Measurements from ENCODE around the gene ST3GAL5. TPM values are rescaled to one million over a fixed set of nuclear protein-coding genes. Genes with fewer than 3 reads are reported as not detected.

Gene ST3GAL5
- total RNA-seq, 1 donor from 2014 or later = 44.4 TPM

DNA sequence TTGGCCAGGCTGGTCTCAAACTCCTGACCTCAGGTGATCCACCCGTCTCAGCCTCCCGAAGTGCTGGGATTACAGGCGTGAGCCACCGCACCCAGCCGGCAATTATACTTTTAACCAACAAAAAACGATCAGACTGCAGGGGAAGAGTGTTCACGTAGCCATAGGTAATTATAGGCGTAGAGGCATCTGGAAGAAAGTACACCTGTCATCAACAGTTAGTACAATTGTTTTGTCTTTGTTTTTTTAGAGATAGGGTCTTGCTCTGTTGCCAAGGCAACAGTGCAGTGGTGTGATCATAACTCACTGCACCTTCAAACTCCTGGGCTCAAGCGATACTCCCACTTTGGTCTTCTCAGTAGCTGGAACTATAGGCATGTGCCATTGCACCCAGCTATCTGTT lies 20.0 kb downstream of the ST3GAL5 start:
- DNase-seq (ENCODE audit: low spot score in 2 of 2) (no peak), FAIRE-seq (no peak)

DNA sequence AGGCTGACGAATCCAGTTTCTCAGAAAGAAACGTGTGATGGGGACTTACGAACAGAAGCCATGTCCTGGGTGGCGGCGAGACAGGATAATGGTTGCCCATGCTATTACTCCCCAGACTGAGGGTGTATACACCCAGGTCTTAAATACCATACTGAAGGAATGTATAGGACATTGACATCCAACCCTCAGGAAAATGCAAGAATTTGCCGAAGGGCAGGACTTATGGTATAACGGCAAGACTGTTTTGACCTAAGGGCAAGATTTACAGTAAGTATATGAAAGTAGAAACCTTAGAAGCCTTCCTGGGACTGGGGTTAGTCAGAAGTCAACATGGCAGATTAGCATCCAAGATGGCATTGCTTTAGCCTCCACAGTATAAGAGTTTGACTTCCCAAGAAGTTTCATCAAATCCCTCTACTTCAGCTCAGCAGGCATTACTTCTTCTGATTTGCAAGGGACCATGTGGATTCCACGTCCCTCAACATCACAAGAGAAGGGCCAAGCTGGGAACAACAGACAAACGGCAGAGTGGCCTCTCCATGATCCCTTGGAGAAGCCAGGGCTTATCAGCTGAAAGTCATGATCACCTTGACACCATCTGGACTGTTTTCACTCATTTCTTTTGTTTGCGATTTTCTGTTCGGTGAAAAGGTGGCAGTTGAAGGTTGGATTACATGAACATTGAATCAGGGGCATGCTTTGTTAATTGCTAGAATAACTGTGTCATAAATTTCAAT lies 21.1 kb downstream of the ST3GAL5 start:
- FAIRE-seq = no peak
- no peak for DNase-seq (ENCODE audit: low spot score in 2 of 2)

DNA sequence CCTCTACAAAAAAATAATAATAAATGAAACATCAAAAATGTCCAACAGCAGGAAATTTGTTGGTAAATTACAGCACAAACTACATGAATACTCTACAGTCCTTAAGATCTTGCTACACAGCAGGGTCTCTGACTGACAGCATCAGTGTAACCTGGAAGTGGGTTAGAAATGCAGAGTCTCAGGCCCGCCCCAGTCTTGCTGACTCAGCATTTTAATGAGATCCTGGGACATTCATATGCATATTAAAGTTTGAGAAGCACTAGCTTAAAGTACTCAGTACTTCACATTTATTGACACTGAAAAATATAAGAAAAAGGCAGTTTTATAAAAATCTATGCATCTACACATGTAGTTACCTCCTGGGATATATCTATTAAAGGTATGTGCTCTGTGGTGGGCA lies 21.7 kb downstream of the ST3GAL5 start:
- FAIRE-seq (no peak), DNase-seq (ENCODE audit: low spot score in 2 of 2) (no peak)

DNA sequence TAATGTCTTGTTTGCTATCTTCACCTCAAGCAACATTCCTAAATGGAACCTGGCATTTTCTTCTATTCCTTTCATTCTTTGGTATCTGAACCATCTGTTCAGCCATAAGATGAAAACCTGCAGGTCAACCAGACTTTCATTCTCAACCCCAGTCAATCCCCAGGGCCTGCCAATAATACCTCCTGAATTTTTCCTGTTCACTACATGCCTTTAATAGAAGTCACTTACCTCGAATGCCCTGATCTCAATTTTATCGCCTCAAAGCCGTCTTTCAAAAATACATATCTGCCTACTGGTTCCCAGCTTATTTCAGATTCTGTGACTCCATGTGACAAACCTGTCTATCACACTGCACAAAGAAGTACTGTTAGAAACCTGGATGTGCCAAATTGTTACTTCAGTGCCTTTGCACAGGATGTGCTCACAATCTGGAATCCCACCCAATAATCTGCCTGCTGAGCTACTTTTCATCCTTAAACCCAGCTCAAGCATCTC lies 22.6 kb downstream of the ST3GAL5 start:
- DNase-seq (ENCODE audit: low spot score in 2 of 2) (no peak), FAIRE-seq (no peak)

DNA sequence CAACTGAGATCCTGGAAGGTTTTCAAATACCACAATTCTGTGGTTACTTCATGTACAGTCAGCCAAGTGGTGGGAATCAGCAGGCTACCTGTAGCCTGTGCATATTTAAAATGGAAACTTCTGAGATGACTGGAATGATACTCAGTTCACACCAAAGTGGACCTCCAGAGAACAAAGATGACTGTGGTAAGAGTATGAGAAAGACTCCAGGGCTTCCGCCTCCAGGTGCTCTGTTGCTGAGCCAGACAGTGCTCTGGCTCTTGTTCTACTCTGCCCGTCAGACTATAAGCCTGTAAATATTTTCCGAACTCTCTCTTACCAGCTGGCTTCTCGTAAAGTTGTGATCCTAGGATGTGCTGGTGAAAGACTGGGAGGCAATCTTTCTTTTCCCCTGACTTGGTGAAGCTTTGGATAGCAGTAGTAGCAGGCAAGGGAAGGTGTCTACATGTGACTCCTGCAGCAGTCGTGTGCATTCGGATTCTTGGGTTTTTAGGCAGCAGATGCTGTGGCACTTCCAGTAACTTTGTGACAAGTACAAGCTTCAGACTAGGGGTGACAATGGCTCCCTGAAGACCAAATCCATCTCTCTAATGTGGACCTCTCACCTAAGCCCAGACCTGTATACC lies 23.1 kb downstream of the ST3GAL5 start:
- DNase-seq (ENCODE audit: low spot score in 2 of 2) (no peak), FAIRE-seq (no peak)

DNA sequence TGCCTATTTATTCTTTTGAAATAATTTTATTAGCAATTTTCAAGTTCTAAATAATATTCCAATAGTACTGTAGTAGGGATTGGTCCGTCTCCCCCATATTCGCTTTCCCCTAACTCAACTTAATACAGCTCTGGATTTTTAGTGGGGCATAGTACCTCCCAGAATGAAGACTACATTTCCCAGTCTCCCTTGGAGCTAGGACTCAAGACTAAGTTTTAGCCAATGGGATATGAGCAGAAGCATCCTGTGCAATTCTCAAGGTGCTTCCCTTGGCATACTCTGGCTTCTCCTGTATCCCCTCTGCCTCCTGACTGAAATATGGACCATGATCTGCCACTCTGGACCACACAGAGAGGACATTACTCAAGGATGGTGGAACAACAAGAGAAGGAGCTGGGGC lies 24.1 kb downstream of the ST3GAL5 start:
- FAIRE-seq (no peak), DNase-seq (ENCODE audit: low spot score in 2 of 2) (no peak)

DNA sequence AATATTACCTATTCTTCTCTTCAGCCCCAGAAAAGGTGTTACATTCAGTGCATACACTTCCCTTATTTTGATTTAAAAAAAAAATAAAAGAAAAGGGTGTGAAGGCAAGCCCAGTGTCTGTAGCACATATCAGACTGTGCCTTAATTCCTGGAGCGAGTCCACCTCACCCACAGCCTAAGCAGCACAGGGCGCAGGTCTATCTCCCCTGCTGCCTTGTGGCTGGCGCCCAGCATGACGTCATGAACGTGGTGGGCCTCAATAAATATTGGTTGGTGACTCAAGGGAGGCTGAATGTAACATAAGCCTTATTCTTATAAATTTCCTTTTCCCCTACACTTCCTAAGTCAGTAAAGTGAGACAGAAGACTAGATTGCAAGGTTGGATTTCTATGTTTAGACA lies 26.4 kb downstream of the ST3GAL5 start:
- no peak for FAIRE-seq
- no peak for DNase-seq (ENCODE audit: low spot score in 2 of 2)

DNA sequence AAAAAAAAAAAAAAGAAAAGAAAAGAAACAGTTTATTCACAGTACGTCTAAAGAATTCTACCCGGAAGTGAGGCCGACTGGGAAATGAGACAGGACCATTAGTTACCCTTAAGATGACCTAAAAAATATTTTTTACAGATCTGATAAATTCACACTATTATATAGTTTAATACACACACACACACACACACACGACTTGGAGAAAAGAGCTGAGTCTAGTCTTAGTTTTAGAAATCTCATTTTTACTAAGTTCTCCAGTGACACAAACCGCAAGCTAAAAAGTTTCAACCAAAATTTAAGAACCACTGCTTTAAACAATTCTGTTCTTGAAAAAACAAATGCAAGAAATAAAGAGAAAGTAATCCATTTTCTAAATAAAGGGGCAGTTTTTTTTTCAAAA lies 27.1 kb downstream of the ST3GAL5 start:
- FAIRE-seq (peak; percentile 48), DNase-seq (ENCODE audit: low spot score in 2 of 2) (no peak)

DNA sequence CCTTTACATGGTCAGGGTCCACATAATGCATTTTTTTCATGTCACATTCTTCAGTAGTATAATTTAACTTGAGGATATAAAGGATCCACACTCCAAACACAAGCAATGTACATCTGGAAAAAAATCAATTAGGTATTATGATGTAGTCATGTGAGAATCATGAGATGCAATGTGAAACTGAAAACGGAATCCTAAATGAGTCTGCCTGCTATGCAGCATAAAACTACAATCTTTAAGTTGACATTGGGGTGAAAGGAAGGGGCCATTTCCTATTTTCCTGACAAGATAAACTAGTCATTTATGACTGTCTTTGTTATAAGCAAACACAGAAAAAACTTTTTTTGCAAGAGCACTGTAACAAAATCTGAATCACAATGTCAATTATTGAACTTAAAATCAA lies 27.6 kb downstream of the ST3GAL5 start:
- no peak for FAIRE-seq

DNA sequence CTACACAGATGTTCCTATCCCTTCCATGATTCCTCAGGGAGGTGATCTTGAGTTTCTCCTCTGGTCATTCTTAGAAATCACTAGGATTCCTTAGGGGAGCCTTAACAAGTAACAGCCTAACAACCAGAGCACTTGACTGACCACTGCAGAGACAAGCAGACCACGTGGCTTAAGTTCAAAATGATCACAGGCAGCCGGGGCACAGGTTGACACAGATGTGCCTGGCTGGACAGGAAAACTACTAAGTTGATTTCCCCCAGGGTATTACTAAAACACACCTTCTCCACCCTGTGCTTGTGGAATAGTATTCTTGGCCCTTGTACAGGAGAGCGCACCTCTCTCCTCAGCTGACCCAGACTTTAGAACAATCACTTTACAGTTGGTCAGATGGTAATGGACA lies 29.9 kb downstream of the ST3GAL5 start:
- FAIRE-seq (no peak), DNase-seq (ENCODE audit: low spot score in 2 of 2) (no peak)

More for the DNA sequence above, 27.6 kb downstream of the ST3GAL5 start:
- DNase-seq (ENCODE audit: low spot score in 2 of 2) = no peak

DNA sequence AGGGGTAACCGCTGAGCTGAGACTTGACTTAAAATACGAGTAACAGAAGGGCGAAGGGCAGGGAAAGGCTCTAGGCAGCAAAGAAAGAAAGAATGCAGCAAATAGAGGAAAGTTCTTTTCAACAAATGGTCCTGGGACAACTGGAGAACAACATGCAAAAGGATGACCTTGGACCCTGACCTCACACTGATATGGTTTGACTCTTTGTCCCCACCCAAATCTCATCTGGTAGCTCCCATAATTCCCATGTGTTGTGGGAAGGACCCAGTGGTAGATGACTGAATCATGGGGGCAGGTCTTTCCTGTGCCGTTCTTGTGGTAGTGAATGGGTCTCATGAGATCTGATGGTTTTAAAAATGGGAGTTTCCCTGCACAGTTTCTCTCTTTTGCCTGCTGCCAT lies 33.9 kb downstream of the ST3GAL5 start:
- FAIRE-seq = no peak
- no peak for DNase-seq (ENCODE audit: low spot score in 2 of 2)

DNA sequence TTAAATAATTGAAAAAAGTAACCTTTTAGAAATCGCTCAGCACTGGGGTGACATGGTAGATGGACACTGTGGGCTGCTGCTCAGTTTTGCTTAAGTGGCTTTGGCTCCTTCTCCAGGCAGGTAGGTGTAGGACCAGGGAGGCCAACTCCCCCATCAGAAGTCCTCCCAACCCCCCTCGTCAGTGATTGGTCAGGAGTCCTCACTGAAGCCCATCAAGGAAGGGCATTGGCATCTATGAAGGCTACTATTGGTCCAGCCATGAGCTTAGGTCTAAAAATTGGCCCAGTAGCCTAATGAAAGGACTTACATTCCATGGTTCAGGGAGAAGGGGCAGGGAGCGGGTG lies 34.7 kb downstream of the ST3GAL5 start:
- DNase-seq (ENCODE audit: low spot score in 2 of 2) (no peak), FAIRE-seq (no peak)

DNA sequence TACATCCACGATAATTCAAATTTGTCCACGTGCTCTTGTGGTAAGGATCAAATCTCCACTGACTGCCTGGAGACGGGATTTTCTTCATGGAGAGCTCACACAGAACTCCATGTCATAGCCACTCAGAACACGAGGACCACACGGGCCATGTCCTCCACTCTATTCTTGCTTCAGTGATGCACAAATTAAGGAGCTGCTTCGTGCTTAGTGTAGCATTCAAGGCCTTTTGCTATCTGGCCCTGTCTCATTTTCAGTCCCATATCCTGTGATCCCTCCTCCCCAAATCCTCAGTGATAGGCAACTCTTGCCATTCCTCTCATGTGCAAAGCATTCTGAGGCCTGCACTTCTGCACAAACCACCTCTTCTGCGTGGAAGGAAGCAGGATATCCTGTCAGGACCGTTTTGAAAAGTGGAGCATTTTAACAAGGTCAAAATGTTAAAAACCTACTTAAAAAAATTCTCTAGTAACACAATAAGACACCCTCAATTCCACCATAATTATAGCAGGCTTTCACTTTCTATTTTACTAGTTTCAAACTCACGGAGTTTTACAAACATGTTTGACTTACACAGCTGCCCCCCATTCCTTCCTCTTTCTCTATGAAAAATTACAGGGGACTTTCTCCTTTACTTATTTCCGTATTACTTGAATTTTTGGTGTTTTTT lies 35.2 kb downstream of the ST3GAL5 start:
- no peak for FAIRE-seq
- DNase-seq (ENCODE audit: low spot score in 2 of 2) = no peak

DNA sequence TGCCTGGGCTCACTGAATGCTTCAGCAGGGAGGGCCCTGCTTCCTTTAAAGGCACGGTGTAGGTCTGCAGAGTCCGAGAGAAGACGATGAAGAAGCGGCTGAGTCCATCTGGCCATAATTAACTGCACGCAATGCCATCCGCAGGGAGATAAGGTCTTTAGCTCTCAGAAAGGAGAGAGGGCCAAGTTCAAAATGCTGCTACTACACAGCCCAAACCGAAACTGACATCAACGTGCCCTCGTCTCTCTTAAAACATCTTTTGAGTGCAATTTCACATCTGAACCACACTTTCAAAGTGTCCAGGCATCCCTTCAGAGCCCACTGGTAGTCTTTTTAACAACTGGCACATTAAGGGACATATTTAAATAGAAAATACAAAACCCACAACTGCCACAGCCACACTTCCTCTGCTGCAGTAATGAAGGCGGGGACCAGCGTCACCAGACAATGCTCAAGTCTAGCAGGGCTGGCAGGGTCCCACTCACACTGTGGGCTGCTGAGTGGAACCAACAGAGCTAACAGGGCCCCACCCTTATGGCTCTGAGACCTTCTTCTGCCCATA lies 35.8 kb downstream of the ST3GAL5 start:
- DNase-seq (ENCODE audit: low spot score in 2 of 2) = no peak
- FAIRE-seq = no peak

DNA sequence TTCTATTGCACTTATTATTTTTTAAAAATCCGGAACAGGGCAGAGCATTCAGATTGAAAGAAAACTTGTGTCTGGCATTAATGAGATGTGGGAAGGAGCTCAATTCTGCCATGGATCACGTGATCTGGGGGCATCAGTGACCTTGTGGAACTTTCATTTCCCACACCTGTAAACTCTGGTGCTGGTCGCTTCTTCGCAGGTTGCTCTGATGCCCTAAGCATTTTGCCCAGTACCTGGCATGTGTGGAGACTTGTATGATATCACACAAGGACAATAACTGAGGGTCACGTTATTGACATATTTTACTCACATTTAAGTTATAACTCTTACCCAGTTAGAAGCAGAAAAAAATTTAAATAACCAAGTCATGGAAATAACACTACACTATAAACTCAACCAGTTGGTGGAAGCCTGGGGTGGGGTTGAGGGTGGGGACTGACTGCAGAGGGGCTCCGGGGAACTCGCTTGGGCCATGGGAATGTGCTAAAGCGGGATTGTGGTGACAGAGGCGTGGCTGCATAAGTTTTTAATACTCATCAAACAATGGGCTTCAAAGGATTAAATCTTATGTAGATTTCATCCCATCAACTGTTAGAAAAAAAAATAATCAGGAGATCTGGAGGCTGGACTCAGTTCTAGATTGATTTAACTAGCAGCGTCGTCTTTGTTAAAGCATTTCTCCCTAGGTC lies 36.5 kb downstream of the ST3GAL5 start:
- DNase-seq (ENCODE audit: low spot score in 2 of 2) (no peak), FAIRE-seq (no peak)

DNA sequence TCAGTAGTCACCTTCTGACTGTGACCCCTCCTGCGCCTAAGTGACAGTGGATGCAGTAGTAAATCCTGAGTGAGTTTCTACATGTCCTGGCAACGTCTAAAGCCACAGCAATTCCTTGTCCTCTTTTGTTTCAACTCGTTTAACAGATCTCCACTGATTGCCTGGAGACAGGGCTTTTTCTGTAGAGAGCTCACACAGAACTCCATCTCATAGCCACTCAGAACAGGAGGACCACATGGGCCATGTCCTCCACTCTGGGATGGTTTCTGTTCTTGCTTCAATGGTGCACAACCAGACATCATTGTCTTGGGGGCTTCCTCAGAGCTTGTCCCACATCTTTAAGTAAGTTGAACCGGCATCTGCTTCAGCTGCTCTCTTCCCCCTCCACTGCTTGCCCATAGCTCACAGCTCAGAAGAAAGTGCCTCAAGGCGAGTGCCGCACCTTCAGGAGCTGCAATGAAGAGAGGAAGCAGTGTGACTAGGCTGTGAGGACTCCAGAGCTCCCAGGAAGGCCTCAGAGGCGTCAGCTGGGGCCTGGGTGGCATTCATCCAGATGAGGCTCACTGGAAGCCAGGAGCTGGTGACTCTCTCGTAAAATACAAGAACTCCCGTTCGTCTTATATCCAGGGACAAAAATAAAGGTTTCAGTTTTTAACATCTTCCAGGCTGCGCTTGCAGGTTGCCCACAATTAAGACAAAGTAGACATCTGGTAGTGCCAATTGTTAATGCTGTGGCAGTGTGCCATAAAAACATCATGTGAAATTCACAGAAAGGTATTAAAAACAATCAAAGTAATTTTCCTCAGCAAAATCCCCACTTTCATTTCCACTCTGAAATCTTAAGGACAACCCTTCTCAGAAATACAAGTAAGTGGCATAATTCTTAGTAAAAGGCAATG lies 37.3 kb downstream of the ST3GAL5 start:
- FAIRE-seq = no peak
- DNase-seq (ENCODE audit: low spot score in 2 of 2) = no peak

DNA sequence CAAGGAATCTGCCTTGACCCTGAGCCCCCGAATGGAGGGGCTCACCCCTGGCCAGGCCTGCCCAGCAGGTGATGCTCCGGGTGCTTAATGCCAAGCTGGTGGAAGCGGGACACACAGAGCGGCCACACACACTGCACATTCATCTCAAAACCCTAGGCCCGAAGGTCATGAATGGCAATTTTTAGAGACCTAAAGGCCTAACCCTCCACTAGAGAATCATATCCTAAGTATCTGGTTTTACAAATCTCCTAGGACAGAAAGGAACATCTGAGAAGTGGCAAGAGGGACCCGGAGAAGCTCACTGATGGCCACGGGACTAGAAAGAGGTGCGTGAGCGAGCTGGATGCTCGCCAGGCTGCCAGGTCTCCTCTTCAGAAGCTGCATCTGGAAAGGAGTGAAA lies 38.3 kb downstream of the ST3GAL5 start:
- no peak for FAIRE-seq

DNA sequence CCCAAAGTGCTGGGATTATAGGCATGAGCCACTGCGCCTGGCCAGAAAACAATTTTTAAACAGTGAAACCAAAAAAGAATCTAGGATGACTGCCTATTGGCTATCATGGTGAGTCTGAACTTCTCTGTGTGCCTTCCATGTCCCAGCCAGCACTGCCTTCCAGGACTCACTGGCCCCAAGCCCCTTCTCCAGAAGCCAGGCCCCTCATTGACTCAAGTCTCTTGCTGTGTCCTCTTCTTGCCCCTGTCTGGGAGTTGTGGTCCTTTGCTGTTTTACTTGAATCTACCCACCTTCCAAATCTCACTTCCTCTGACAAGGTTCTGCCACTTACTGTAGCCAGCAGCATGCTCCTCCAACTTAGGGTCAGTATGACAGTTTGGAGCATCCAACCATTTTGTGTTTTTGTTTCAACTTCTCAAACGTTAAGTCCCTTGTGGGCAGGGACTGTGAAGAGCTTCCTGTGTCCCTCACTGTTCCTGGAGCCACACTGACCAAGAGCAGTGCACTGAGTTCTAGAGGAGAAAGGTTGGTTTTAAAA lies 41.7 kb downstream of the ST3GAL5 start:
- DNase-seq (ENCODE audit: low spot score in 2 of 2) (no peak), FAIRE-seq (no peak)

More for the DNA sequence above, 38.3 kb downstream of the ST3GAL5 start:
- no peak for DNase-seq (ENCODE audit: low spot score in 2 of 2)

DNA sequence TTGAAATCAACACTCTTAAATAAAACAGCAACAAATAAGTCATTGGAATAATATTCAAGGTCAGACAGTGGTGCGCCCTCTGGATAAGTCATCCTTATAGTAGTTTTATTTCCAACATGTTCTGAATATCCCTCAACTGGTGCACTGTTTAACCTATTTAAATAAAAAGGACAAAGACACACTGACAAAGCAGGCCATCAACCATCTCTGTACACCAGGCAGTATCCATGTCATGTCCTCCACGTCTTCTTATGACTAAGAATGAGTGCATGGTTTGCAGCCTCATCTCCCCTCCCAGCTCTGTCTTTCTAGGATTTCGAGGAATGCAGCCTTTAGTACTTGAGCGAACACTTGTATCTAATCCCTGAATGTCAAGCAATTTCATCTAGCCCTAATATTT lies 42.4 kb downstream of the ST3GAL5 start:
- DNase-seq (ENCODE audit: low spot score in 2 of 2) = no peak
- no peak for FAIRE-seq

DNA sequence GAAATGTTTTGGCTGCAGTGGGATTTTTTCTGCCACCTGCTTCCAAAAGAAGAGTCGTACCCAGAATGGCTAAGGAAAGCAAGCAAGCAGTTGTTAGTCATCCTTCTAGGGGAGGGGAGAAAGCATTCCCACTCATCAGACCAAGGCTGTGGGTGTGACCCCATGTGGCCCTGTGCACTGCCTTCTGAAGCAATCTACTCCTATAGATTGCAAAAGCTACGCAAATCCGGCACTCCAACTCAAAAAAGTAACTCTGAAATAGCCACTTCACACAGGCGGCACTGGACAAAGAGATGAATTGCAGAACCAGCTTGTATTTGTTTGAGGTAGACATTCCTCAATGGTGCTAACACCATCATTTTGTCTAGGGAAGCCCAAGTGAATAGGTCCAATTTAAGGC lies 44.3 kb downstream of the ST3GAL5 start:
- FAIRE-seq (no peak), DNase-seq (ENCODE audit: low spot score in 2 of 2) (no peak)

All from frontal cortex (tissue), 4 donors.